T-helper 1 cell treated with Interleukin-12 subunit alpha and Interleukin-12 subunit beta and Interleukin-4 antibody, amounts not matched to agents 30 μg/mL and 1 μg/mL, for 36 hours (primary cell): ENCODE data around the gene CCDC7.
"Not testable (repeated sequence)": the region's sequence is repeated elsewhere in the genome, so short reads cannot be mapped to it uniquely, and the experiment has no call there.

Source experiments
- H3K27ac Mint-ChIP-seq: one replicate; pipeline ENCODE4 v1.8.0; 2021; ENCODE audit warnings: mild to moderate bottlenecking, mixed read lengths
- H3K27me3 Mint-ChIP-seq: one replicate; pipeline ENCODE4 v1.8.0; 2021; ENCODE audit warnings: low read depth, mixed read lengths
- H3K36me3 Mint-ChIP-seq: one replicate; pipeline ENCODE4 v1.8.0; 2021; ENCODE audit warnings: low read depth, mixed read lengths
- H3K4me1 Mint-ChIP-seq: one replicate; pipeline ENCODE4 v1.8.0; 2021; ENCODE audit warnings: low read depth, mixed read lengths
- H3K4me3 Mint-ChIP-seq: one replicate; pipeline ENCODE4 v1.8.0; 2021; ENCODE audit warnings: mild to moderate bottlenecking, moderate library complexity, mixed read lengths
- H3K9me3 Mint-ChIP-seq: one replicate; pipeline ENCODE4 v1.8.0; 2021; ENCODE audit warnings: mixed read lengths

The CCDC7 gene

GRCh38 chr10:32419615-32420014, 26.3 kb upstream of the CCDC7 start:
- no peaks in the 10 kb centered on the region for H3K36me3 Mint-ChIP-seq
- no peaks in the 10 kb centered on the region for H3K27me3 Mint-ChIP-seq
- peaks cover 6% of the 10 kb centered on the region for H3K9me3 Mint-ChIP-seq
- H3K4me1 Mint-ChIP-seq, result no peaks in the 10 kb centered on the region
- H3K27ac Mint-ChIP-seq, result no peak overlapping the region
- no peak overlapping the region for H3K4me3 Mint-ChIP-seq

- H3K27me3 Mint-ChIP-seq, result peaks cover 7% of the 10 kb centered on the region
- H3K4me1 Mint-ChIP-seq, result no peaks in the 10 kb centered on the region
- peaks cover 6% of the 10 kb centered on the region for H3K9me3 Mint-ChIP-seq
- H3K4me3 Mint-ChIP-seq, result no peak overlapping the region
- H3K27ac Mint-ChIP-seq, result no peak overlapping the region
- no peaks in the 10 kb centered on the region for H3K36me3 Mint-ChIP-seq
Measured at GRCh38 chr10:32426186-32426585, 19.8 kb upstream of the CCDC7 start.

GRCh38 chr10:32433542-32433941, 12.4 kb upstream of the CCDC7 start:
- H3K27ac Mint-ChIP-seq, result no peak overlapping the region
- H3K4me3 Mint-ChIP-seq, result no peak overlapping the region
- H3K27me3 Mint-ChIP-seq, result peaks cover 9% of the 10 kb centered on the region
- H3K4me1 Mint-ChIP-seq, result peaks cover 1% of the 10 kb centered on the region
- peaks cover 2% of the 10 kb centered on the region for H3K36me3 Mint-ChIP-seq
- H3K9me3 Mint-ChIP-seq, result peaks cover 3% of the 10 kb centered on the region

GRCh38 chr10:32436215-32436614, 9.7 kb upstream of the CCDC7 start:
- peaks cover 3% of the 10 kb centered on the region for H3K9me3 Mint-ChIP-seq
- H3K36me3 Mint-ChIP-seq, result peaks cover 2% of the 10 kb centered on the region
- H3K4me3 Mint-ChIP-seq, result no peak overlapping the region
- peaks cover 1% of the 10 kb centered on the region for H3K4me1 Mint-ChIP-seq
- H3K27me3 Mint-ChIP-seq, result peaks cover 6% of the 10 kb centered on the region
- H3K27ac Mint-ChIP-seq, result no peak overlapping the region

- no peak overlapping the region for H3K27ac Mint-ChIP-seq
Measured at GRCh38 chr10:32437334-32437733, 8.6 kb upstream of the CCDC7 start.

GRCh38 chr10:32445036-32445435, 904 bp upstream of the CCDC7 start:
- no peaks in the 10 kb centered on the region for H3K9me3 Mint-ChIP-seq
- H3K36me3 Mint-ChIP-seq, result peaks cover 3% of the 10 kb centered on the region
- peaks cover 23% of the 10 kb centered on the region for H3K27me3 Mint-ChIP-seq
- peak overlapping the region; percentile 87 for H3K4me3 Mint-ChIP-seq
- H3K27ac Mint-ChIP-seq, result no peak overlapping the region
- peaks cover 8% of the 10 kb centered on the region for H3K4me1 Mint-ChIP-seq

More at GRCh38 chr10:32437334-32437733, 8.6 kb upstream of the CCDC7 start:
- H3K27me3 Mint-ChIP-seq, result peaks cover 9% of the 10 kb centered on the region
- H3K9me3 Mint-ChIP-seq, result peaks cover 3% of the 10 kb centered on the region
- H3K36me3 Mint-ChIP-seq, result peaks cover 2% of the 10 kb centered on the region
- H3K4me1 Mint-ChIP-seq, result peaks cover 1% of the 10 kb centered on the region
- H3K4me3 Mint-ChIP-seq, result no peak overlapping the region

GRCh38 chr10:32446536-32447406, 831 bp downstream of the CCDC7 start:
- Mint-ChIP-seq H3K27ac (peak overlapping the region; percentile 93), H3K36me3 (peaks cover 8% of the 10 kb centered on the region), H3K27me3 (peaks cover 14% of the 10 kb centered on the region), H3K4me3 (peak overlapping the region; percentile 87), H3K4me1 (peaks cover 8% of the 10 kb centered on the region), H3K9me3 (no peaks in the 10 kb centered on the region)

GRCh38 chr10:32454148-32454547, 8.2 kb downstream of the CCDC7 start:
- Mint-ChIP-seq H3K27me3 (no peaks in the 10 kb centered on the region), H3K4me1 (peaks cover 10% of the 10 kb centered on the region), H3K4me3 (no peak overlapping the region), H3K36me3 (peaks cover 41% of the 10 kb centered on the region), H3K27ac (no peak overlapping the region), H3K9me3 (no peaks in the 10 kb centered on the region)

GRCh38 chr10:32459051-32459698, 13.2 kb downstream of the CCDC7 start:
- Mint-ChIP-seq H3K36me3 (peaks cover 28% of the 10 kb centered on the region), H3K4me3 (peak overlapping the region; percentile 21), H3K4me1 (peaks cover 21% of the 10 kb centered on the region), H3K27me3 (no peaks in the 10 kb centered on the region), H3K27ac (peak overlapping the region; percentile 67), H3K9me3 (no peaks in the 10 kb centered on the region)

- Mint-ChIP-seq H3K27me3 (no peaks in the 10 kb centered on the region), H3K27ac (no peak overlapping the region), H3K36me3 (peaks cover 30% of the 10 kb centered on the region), H3K4me1 (peaks cover 21% of the 10 kb centered on the region), H3K9me3 (no peaks in the 10 kb centered on the region), H3K4me3 (no peak overlapping the region)
Measured at GRCh38 chr10:32461203-32461602, 15.3 kb downstream of the CCDC7 start.

- no peaks in the 10 kb centered on the region for H3K27me3 Mint-ChIP-seq
- H3K4me3 Mint-ChIP-seq, result no peak overlapping the region
- H3K4me1 Mint-ChIP-seq, result no peaks in the 10 kb centered on the region
- H3K9me3 Mint-ChIP-seq, result no peaks in the 10 kb centered on the region
- H3K36me3 Mint-ChIP-seq, result peaks cover 33% of the 10 kb centered on the region
- H3K27ac Mint-ChIP-seq, result no peak overlapping the region
Measured at GRCh38 chr10:32471232-32471631, 25.3 kb downstream of the CCDC7 start.

GRCh38 chr10:32477499-32477898, 31.6 kb downstream of the CCDC7 start:
- no peak overlapping the region for H3K4me3 Mint-ChIP-seq
- no peaks in the 10 kb centered on the region for H3K4me1 Mint-ChIP-seq
- H3K27me3 Mint-ChIP-seq, result no peaks in the 10 kb centered on the region
- H3K36me3 Mint-ChIP-seq, result peaks cover 46% of the 10 kb centered on the region
- H3K27ac Mint-ChIP-seq, result no peak overlapping the region
- H3K9me3 Mint-ChIP-seq, result peaks cover 26% of the 10 kb centered on the region

- no peaks in the 10 kb centered on the region for H3K4me1 Mint-ChIP-seq
- H3K27me3 Mint-ChIP-seq, result no peaks in the 10 kb centered on the region
- no peak overlapping the region for H3K4me3 Mint-ChIP-seq
- peaks cover 41% of the 10 kb centered on the region for H3K9me3 Mint-ChIP-seq
- no peak overlapping the region for H3K27ac Mint-ChIP-seq
- peaks cover 50% of the 10 kb centered on the region for H3K36me3 Mint-ChIP-seq
Measured at GRCh38 chr10:32481606-32482005, 35.7 kb downstream of the CCDC7 start.

- H3K27me3 Mint-ChIP-seq, H3K4me1 Mint-ChIP-seq, H3K4me3 Mint-ChIP-seq, H3K27ac Mint-ChIP-seq: not testable (repeated sequence)
- H3K9me3 Mint-ChIP-seq, result peaks cover 47% of the 10 kb centered on the region
- peaks cover 45% of the 10 kb centered on the region for H3K36me3 Mint-ChIP-seq
Measured at GRCh38 chr10:32483019-32483502, 37.1 kb downstream of the CCDC7 start.

GRCh38 chr10:32488038-32488437, 42.1 kb downstream of the CCDC7 start:
- Mint-ChIP-seq H3K36me3 (peaks cover 40% of the 10 kb centered on the region), H3K9me3 (peaks cover 32% of the 10 kb centered on the region)
- not testable (repeated sequence) for H3K4me1 Mint-ChIP-seq, H3K27me3 Mint-ChIP-seq, H3K27ac Mint-ChIP-seq, H3K4me3 Mint-ChIP-seq
